NCI-H187 treated with DMSO at 0.1 percent for 48 hours (cell line): ENCODE measurements around the gene CCDC148.

ENCODE experiments used
- DNase-seq: peaks from one replicate; lab custom pipeline; 2025; lab: John Stamatoyannopoulos, UW

CCDC148 gene

DNA sequence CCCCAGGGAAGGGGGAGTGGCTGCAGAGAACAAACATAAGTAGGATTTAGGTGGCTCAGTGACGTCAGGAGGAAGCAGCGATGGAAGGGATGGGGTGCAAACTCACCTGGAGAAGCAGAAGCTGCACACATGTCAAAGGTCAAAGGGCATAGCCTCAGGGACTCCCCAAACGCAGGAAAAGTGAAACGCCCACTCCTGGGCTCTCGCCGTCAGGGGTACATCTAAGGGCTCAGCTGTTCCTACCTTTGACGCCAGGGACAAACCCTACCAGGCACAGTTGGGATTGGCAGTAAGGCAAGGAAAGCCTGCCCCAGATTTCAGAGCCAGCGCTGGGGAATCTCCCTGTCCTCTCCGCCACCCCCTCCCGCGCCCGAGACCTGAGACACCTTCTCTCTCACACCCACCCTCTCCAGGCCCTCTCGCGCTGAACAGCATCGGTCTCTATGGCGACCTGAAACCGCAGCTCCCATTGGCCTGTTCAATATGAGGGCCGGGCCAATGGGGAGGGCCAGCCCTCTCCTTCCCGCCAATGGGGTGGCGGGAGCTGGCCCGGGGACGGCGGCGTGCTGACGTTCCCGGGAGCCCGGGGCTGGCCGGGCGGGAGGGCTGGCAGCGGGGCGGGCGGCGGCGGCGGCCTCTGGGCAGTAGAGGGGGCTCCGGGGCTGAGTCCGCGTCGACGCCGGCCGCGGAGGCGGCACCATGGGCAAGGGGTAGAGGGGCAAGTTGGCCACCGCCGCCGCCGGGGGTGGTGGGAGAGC lies at the start of gene CCDC148, which contains the start of gene PKP4:
Gene CCDC148 (minus strand): TSS at position 445 of the 758 bp plus-strand sequence. CDS start 314 bp downstream, at position 131.
Gene PKP4 (plus strand): TSS at position 644 of the 758 bp plus-strand sequence. CDS start 76,233 bp downstream, outside the sequence.
- peak; percentile 65 for DNase-seq

GRCh38 chr2:158505448-158505934 lies 48.9 kb upstream of the CCDC148 start:
- no peak for DNase-seq

DNA sequence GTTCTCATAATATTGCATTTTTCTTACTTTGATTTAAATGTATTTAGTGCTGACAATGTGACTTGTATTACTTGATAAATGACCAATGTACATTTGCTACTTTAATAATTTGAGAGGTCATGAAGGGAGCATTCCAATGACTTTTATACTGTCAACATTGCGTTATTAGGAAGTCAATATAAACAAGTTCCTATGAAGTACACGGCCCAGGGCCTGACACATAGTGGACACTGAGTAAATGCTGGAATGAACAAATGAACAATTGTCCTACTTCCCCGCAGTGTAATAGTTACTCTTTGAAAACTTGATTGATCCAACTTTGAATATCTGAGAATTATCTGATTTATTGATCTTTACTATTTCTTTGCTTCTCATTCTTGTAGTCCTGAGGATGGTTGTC lies 47.5 kb upstream of the CCDC148 start:
- no peak for DNase-seq

DNA sequence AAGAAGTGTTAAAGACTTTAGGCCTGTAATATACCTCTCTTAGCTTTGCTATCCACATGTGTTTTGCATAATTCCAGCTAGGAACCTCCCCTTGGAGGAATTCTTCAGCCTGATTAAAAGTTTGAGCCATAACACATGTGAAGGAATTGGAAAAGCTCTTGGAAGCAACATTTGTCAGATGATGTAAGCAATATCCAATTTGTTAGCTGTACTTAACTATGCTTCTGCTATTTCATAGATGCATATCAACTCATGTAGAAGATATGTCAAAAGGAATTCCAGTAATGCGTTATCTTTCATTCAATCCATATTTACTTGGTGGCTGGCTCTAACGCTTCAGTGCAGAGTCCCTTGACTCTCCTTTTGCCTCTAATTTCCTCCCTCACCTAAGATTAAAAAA lies 46.4 kb upstream of the CCDC148 start:
- no peak for DNase-seq

- no peak for DNase-seq
Observed at GRCh38 chr2:158501301-158501700, 44.7 kb upstream of the CCDC148 start.

DNA sequence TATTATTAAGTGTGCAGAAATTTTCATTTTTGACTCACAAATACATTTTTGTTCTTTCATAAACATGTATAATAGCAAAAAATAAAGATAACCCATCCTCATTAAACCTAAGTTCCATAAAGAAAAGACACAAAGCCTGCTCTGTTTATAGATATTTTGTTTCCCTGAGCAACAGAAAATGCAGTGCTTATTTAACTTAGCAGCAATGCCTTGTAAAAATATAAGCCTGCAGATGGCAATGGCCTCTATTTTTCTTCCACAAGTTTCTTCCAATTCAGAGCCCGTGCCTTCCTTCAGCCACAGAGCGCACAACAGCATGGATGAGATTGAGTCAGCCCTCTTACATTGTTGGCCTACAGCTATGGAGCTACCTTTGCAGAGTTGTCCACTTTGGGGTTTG lies 43.8 kb upstream of the CCDC148 start:
- no peak for DNase-seq

DNA sequence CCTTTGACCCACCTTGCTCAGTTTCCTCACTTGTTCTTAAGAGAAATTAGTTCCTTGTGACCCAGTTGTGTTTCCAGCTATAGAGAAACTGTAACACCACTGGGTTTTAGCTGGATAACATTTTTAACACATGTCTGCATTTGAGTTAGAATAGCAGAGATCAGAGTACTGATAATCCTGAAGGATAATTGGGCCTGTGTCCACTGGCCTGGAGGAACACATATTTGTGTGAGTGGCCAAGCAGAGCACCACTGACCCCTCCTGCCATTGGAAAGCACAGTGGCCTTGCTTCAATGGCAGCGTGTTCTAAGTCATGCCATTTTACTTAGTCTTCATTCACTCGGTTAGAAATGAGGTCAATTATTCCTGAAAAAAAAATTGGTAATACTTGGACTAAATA lies 42.8 kb upstream of the CCDC148 start:
- DNase-seq: no peak

DNA sequence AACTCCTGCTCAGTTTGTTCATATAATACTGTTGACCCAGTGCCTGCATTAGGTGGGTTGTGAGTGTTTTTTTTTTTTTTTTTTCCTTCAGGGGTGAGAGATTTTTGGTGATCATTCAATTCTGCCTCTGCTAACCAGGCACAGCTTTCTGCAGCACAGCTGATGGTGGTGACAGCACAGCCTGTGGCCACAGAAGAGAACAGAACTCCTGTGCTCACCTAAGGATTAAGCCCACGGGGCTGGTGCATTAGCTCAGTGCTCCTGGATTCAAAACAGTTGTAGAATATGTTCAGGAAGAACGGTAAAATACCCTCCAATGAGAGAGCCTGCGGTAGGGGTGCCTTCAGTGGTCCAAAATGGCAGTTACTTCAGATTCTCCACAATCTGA lies 42.2 kb upstream of the CCDC148 start:
- no peak for DNase-seq

GRCh38 chr2:158498043-158498748 lies 41.6 kb upstream of the CCDC148 start:
- DNase-seq: no peak

DNA sequence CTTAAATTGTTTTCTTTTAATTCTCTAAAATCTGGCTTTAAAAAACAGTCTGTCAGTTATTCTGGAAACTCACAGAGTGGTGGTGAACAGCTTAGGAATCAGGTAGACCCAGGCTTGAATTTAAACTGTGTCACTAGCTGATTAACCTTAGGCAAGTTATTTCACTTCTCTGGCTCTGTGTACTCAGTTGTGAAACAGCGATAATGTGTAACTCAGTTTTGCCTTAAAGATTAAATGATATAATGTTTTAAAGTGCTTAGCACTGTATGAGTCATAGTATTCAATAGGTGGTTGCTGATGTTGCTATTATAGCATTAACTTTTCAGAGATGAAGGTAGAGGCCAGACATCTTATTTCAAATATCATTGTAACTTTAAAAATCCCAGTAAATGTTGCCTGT lies 40.9 kb upstream of the CCDC148 start:
- no peak for DNase-seq

- no peak for DNase-seq
Observed at GRCh38 chr2:158496986-158497385, 40.4 kb upstream of the CCDC148 start.

DNA sequence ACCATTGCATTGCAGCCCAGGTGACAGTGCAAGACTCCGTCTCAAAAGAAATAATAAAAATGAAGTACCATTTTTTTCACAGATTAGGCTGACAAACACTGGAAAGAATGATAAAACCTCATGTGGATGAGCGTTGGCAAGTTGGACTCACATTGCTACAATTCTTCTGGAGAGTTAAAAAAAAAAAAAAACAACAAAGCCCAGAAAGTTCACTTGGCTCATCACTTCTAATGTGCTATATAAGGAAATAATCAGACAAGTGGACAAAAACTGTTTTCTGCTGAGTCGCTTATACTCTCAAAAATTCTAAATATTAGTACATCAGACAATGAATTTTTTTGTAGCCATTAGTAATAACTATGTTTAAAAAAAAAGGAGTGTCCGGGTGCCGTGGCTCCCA lies 38.6 kb upstream of the CCDC148 start:
- no peak for DNase-seq

DNA sequence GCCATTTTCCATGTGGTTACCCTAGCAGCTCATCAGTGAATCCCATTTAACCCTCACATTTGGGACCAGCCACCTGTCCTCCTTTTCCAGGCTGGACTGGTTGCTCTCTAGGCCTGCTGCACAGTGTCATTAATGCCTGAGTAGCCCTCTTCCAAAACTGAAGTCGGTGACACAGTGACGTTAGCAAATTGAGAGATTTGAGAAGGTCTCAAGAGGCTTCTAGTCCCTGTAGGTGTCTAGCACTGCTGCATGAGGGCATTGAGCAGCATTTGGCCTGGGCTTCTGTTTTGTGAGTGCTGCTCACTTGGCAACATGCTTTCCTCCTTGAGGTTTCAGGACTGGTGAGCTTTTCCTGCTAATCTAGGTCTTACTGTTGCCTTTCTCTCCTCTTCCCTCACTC lies 36.9 kb upstream of the CCDC148 start:
- DNase-seq: no peak

- DNase-seq: no peak
Observed at GRCh38 chr2:158491072-158491471, 34.5 kb upstream of the CCDC148 start.

- no peak for DNase-seq
Observed at GRCh38 chr2:158489366-158490112, 33.0 kb upstream of the CCDC148 start.

DNA sequence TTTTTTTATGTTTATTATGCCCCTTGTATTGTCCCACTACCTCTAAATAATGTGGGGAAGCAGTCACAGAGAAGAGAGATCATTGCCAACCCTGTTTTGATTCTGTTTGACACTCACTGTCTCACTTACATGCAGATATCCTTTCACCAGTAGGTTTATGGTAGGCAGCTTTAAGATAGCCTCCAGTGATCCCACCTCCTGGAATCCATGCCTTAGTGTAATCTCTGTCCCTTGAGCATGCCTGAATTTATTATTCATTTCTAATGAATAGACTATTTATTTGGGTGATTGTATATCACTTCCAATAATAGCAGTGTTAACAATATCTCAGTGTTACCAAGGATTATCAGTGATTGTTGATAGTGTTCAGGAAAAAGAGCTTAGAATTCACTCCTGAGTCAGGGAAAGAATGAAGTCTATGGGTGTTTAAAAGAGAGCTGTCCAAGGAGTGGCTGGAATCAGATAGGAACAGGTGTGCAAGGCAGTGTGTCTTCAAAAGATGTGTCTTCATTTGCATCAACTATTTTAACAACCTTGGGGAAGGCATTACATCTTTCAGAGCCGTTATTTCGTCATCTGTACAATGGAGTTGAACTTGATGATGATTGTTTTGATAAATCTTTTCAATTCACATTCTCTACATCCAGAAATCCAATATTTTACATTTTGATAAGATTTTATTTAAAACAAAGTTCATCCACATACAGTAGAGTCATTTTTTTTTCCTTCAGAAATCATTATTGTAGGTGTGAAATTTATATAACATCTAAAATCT lies 32.1 kb upstream of the CCDC148 start:
- no peak for DNase-seq

DNA sequence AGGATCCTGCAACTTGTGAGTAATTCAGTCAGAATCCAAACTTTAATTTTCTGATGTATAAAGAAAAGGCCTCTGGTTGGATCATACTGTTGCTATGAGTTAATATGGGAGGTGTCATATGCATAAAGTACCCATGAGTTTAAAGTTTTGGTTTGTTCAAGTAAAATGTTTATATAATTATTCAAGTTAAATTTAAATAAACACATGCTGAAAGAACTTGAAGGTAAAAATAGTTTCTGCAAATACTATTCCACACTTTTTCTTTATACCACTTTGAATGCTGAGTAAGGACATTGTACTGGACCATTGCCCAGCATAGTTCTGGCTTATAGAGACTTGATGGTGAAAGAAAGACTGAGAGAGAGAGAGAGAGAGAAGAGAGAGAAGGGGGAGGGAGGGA lies 30.9 kb upstream of the CCDC148 start:
- no peak for DNase-seq

- no peak for DNase-seq
Observed at GRCh38 chr2:158486970-158487325, 30.4 kb upstream of the CCDC148 start.

GRCh38 chr2:158486150-158486969 lies 29.8 kb upstream of the CCDC148 start:
- no peak for DNase-seq

- no peak for DNase-seq
Observed at GRCh38 chr2:158484892-158485556, 28.5 kb upstream of the CCDC148 start.
